ENCODE results near the gene SLAMF6. TPM values are rescaled to one million over a fixed set of nuclear protein-coding genes. Genes with fewer than 3 reads are reported as not detected.

The SLAMF6 gene
- total RNA-seq = not detected in 2 replicates

GRCh38 chr1:160522622-160523345 is at the start of gene SLAMF6:
SLAMF6 (minus strand) TSS chr1:160523255; CDS start chr1:160523192, 63 bp downstream.

Other genes starting within 250 kb of the SLAMF6 start
- 25.8 and 29.9 TPM in 2 replicates for gene PEX19, start 238.1 kb downstream of the SLAMF6 start, total RNA-seq
- 259 and 315 TPM in 2 replicates for gene COPA, start 180.0 kb downstream of the SLAMF6 start, total RNA-seq
- gene NCSTN, start 179.9 kb downstream of the SLAMF6 start, total RNA-seq = 82.8 and 93.3 TPM in 2 replicates
- gene NHLH1, start 156.2 kb downstream of the SLAMF6 start, total RNA-seq = 0.15 TPM in 1 of 2 replicates, not detected in the other
- not detected in 2 replicates for gene VANGL2, start 122.7 kb downstream of the SLAMF6 start, total RNA-seq
- gene CD84, start 56.2 kb upstream of the SLAMF6 start, total RNA-seq = not detected in 2 replicates
- gene SLAMF1, start 123.8 kb upstream of the SLAMF6 start, total RNA-seq = not detected in 2 replicates
- gene CD48, start 188.6 kb upstream of the SLAMF6 start, total RNA-seq = not detected in 2 replicates
- gene SLAMF7, start 216.0 kb upstream of the SLAMF6 start, total RNA-seq = not detected in 2 replicates